ENCODE measurements around the gene ZNF81.

Gene ZNF81

GRCh38 chrX:47807548-47807947 lies 29.2 kb upstream of the ZNF81 start:
- no peak overlapping the region for H3K4me3 ChIP-seq (ENCODE audit: low read depth, low read length)
- DNase-seq (ENCODE audit: low read depth) = no peak
- TF ChIP-seq, protein P1, sequence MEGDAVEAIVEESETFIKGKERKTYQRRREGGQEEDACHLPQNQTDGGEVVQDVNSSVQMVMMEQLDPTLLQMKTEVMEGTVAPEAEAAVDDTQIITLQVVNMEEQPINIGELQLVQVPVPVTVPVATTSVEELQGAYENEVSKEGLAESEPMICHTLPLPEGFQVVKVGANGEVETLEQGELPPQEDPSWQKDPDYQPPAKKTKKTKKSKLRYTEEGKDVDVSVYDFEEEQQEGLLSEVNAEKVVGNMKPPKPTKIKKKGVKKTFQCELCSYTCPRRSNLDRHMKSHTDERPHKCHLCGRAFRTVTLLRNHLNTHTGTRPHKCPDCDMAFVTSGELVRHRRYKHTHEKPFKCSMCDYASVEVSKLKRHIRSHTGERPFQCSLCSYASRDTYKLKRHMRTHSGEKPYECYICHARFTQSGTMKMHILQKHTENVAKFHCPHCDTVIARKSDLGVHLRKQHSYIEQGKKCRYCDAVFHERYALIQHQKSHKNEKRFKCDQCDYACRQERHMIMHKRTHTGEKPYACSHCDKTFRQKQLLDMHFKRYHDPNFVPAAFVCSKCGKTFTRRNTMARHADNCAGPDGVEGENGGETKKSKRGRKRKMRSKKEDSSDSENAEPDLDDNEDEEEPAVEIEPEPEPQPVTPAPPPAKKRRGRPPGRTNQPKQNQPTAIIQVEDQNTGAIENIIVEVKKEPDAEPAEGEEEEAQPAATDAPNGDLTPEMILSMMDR (IDR thresholded peaks at IDR 0.05; ENCODE audit: control insufficient read depth, extremely low read depth, insufficient read depth) = no peak

GRCh38 chrX:47808904-47809788 lies 27.6 kb upstream of the ZNF81 start:
- H3K4me3 ChIP-seq (ENCODE audit: low read depth, low read length) = no peak overlapping the region
- TF ChIP-seq, protein P1 (IDR thresholded peaks at IDR 0.05; ENCODE audit: control insufficient read depth, extremely low read depth, insufficient read depth) = no peak
- no peak for DNase-seq (ENCODE audit: low read depth)

DNA sequence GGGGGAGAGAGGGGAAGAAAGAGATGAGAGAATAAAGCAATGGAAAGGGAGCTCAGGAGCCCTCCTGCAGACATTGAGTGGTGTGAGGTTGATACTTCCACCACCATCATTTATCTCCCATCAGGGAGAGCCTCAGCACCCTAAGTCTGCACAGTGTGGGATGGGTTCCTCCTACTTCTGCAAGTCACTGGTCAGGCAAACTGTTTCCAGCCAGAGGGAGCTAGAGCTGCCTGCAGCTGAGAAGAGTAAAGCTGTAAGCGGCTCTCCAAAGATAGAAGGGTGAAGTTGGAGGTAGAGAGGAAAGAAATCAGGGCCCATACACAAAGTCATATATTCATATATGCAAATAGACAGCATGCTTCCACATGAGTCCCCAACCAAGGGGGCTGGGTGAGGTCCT lies 21.9 kb upstream of the ZNF81 start:
- TF ChIP-seq, protein P1 (IDR thresholded peaks at IDR 0.05; ENCODE audit: control insufficient read depth, extremely low read depth, insufficient read depth) = no peak
- no peak for DNase-seq (ENCODE audit: low read depth)
- no peak overlapping the region for H3K4me3 ChIP-seq (ENCODE audit: low read depth, low read length)

GRCh38 chrX:47815901-47816845 lies 20.5 kb upstream of the ZNF81 start:
- TF ChIP-seq, protein P1 (IDR thresholded peaks at IDR 0.05; ENCODE audit: control insufficient read depth, extremely low read depth, insufficient read depth) = no peak
- H3K4me3 ChIP-seq (ENCODE audit: low read depth, low read length) = no peak overlapping the region
- no peak for DNase-seq (ENCODE audit: low read depth)

DNA sequence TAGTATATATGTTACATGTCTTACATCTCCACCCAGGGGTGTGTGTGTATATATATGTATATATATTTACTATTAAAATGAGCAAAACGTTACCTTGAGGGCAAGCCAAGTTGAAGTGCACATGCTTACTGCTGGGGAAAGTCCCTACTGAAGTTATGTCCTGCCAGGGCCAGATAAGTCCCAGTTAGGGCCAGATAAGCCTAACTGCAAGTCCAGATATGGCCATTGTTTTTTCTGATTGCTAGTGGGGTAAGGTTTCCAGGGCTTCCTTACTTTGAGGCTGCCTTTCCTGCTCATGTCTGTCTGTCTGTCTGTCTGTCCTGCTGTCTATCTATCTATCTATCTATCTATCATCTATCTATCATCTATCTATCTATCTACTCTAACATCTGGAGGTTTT lies 19.3 kb upstream of the ZNF81 start:
- no peak overlapping the region for H3K4me3 ChIP-seq (ENCODE audit: low read depth, low read length)
- no peak for DNase-seq (ENCODE audit: low read depth)
- TF ChIP-seq, protein P1 (IDR thresholded peaks at IDR 0.05; ENCODE audit: control insufficient read depth, extremely low read depth, insufficient read depth) = no peak

- no peak overlapping the region for H3K4me3 ChIP-seq (ENCODE audit: low read depth, low read length)
- no peak for DNase-seq (ENCODE audit: low read depth)
- TF ChIP-seq, protein P1 (IDR thresholded peaks at IDR 0.05; ENCODE audit: control insufficient read depth, extremely low read depth, insufficient read depth) = no peak
Measured at GRCh38 chrX:47817897-47818296, 18.8 kb upstream of the ZNF81 start.
